IMR-90 (cell line): ENCODE results near the gene STING1.
"Not testable (repeated sequence)": the region's sequence is repeated elsewhere in the genome, so short reads cannot be mapped to it uniquely, and the experiment has no call there.

Source experiments
- CEBPB ChIP-seq: IDR thresholded peaks from 2 replicates; pipeline ENCODE4 v1.6.1; 2012; ENCODE audit warnings: low read depth, low read length, improper control_type of control experiment
- CHD1 ChIP-seq: IDR thresholded peaks from 2 replicates; pipeline ENCODE4 v1.6.1; 2012; ENCODE audit warnings: low read depth, low read length, improper control_type of control experiment
- CTCF ChIP-seq: conservative IDR thresholded peaks from 2 replicates; pipeline ENCODE4 v1.5.1; 2012; ENCODE audit warnings: mild to moderate bottlenecking, low read depth, low read length, improper control_type of control experiment
- FOS ChIP-seq: fragments of 150-350 bp; IDR thresholded peaks from 2 replicates; pipeline ENCODE4 v1.6.1; 2016; ENCODE audit warnings: low read depth, low read length
- MAZ ChIP-seq: IDR thresholded peaks from 2 replicates; pipeline ENCODE4 v1.6.1; 2012; ENCODE audit warnings: low read depth, mild to moderate bottlenecking, low read length, improper control_type of control experiment, moderate library complexity, borderline replicate concordance
- POLR2A ChIP-seq: IDR thresholded peaks from 2 replicates; pipeline ENCODE4 v1.6.1; 2012; ENCODE audit warnings: mild to moderate bottlenecking, low read depth, low read length
- RAD21 ChIP-seq: IDR thresholded peaks from 2 replicates; pipeline ENCODE4 v1.6.1; 2012; ENCODE audit warnings: low read length, improper control_type of control experiment
- RFX5 ChIP-seq: IDR thresholded peaks from 2 replicates; pipeline ENCODE4 v1.8.0; 2012; ENCODE audit warnings: low read depth, mild to moderate bottlenecking, low read length, moderate library complexity
- USF2 ChIP-seq: fragments of 150-350 bp; IDR thresholded peaks from 2 replicates; pipeline ENCODE4 v1.6.1; 2017; ENCODE audit warnings: mild to moderate bottlenecking, antibody characterized with exemption, low read length, low read depth

DNA sequence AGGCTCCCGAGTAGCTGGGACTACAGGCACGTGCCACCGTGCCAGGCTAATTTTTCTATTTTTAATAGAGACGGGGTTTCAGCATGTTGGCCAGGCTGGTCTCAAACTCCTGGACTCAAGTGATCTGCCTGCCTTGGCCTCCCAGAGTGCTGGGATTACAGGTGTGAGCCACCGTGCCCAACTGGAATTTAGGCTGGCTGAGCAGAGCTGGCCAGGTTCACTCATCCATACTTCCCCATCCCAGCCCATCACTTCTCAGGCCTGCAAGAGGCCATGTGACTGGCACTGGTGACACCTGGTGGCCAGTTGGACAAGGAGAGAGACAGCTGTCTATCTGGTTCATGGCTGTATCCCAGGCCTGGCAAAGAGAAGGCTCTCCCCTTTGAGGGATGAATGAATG lies 30.9 kb upstream of the STING1 start:
- TF ChIP-seq CTCF (peak; percentile 73), RAD21 (peak; percentile 89), USF2 (peak; percentile 83)
- TF ChIP-seq FOS, POLR2A, CHD1, MAZ, RFX5, CEBPB: not testable (repeated sequence)
